Testis (tissue), 2 donors: Measurements from ENCODE around the gene MINDY4.

ENCODE experiments used
- POLR2A ChIP-seq: fragments of 450-650 bp; IDR thresholded peaks from one replicate; pipeline ENCODE4 v1.6.1; 2017; ENCODE audit warnings: antibody characterized with exemption, mild to moderate bottlenecking, moderate library complexity
- TF ChIP-seq, protein P1 (sequence below), 3 experiments: fragments of 450-650 bp in 2 of 3; fragments of 200-600 bp in 1 of 3; sonication (generic) in 1 of 3; IDR thresholded peaks; one replicate each; pipeline ENCODE4 v1.5.1; 2016 to 2019; ENCODE audit warnings: antibody characterized with exemption in 3 of 3, mild to moderate bottlenecking in 2 of 3, moderate library complexity in 1 of 3

DNA sequence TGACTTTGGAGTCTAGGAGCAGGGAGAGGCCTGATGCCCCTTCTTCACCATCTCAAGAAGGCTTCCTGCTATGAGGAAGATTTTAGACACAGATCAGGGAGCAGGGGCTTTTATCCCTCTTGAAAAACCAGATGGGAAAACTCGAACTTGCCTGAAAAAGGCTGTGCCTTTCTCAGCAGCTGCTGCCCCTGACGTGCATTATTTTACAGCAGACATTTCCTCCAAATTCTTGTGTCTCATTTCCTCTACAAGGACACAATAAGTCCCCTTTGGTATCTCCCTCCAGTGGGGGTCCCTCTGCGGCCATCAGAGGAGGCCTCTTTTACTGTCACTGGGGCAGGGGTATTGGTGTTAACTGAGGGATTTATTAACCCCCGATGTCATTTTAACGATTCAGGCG lies 102.4 kb downstream of the MINDY4 start:
- TF ChIP-seq, protein P1, sequence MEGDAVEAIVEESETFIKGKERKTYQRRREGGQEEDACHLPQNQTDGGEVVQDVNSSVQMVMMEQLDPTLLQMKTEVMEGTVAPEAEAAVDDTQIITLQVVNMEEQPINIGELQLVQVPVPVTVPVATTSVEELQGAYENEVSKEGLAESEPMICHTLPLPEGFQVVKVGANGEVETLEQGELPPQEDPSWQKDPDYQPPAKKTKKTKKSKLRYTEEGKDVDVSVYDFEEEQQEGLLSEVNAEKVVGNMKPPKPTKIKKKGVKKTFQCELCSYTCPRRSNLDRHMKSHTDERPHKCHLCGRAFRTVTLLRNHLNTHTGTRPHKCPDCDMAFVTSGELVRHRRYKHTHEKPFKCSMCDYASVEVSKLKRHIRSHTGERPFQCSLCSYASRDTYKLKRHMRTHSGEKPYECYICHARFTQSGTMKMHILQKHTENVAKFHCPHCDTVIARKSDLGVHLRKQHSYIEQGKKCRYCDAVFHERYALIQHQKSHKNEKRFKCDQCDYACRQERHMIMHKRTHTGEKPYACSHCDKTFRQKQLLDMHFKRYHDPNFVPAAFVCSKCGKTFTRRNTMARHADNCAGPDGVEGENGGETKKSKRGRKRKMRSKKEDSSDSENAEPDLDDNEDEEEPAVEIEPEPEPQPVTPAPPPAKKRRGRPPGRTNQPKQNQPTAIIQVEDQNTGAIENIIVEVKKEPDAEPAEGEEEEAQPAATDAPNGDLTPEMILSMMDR (IDR thresholded peaks at IDR 0.05), result no peak
- no peak for TF ChIP-seq POLR2A
